HUES48 (cell line): Measurements from ENCODE around the gene NT5C2.
"Not testable (repeated sequence)": the region's sequence is repeated elsewhere in the genome, so short reads cannot be mapped to it uniquely, and the experiment has no call there.

ENCODE experiments used
- H3K27ac ChIP-seq: one replicate; pipeline ENCODE4 v1.7.0; 2013; ENCODE audit warnings: low read depth, low read length, inconsistent platforms
- H3K27me3 ChIP-seq: 2 replicates; pipeline ENCODE4 v1.6.1; 2013; ENCODE audit warnings: mild to moderate bottlenecking, low read length; ENCODE audit not compliant: control insufficient read depth, insufficient read depth
- H3K36me3 ChIP-seq: 2 replicates; pipeline ENCODE4 v1.6.1; 2013; ENCODE audit warnings: low read length; ENCODE audit not compliant: control insufficient read depth, insufficient read depth
- H3K4me1 ChIP-seq: 2 replicates; pipeline ENCODE4 v1.6.1; 2013; ENCODE audit warnings: mild to moderate bottlenecking, low read length; ENCODE audit not compliant: control insufficient read depth, insufficient read depth
- H3K4me3 ChIP-seq: 2 replicates; pipeline ENCODE4 v1.5.1; 2013; ENCODE audit warnings: mild to moderate bottlenecking, low read depth, low read length
- H3K9ac ChIP-seq: 2 replicates; pipeline ENCODE4 v1.6.1; 2013; ENCODE audit warnings: mild to moderate bottlenecking, low read depth, low read length, moderate library complexity
- H3K9me3 ChIP-seq: 2 replicates; pipeline ENCODE4 v1.6.1; 2013; ENCODE audit warnings: low read length; ENCODE audit not compliant: control insufficient read depth, insufficient read depth

Gene NT5C2

DNA sequence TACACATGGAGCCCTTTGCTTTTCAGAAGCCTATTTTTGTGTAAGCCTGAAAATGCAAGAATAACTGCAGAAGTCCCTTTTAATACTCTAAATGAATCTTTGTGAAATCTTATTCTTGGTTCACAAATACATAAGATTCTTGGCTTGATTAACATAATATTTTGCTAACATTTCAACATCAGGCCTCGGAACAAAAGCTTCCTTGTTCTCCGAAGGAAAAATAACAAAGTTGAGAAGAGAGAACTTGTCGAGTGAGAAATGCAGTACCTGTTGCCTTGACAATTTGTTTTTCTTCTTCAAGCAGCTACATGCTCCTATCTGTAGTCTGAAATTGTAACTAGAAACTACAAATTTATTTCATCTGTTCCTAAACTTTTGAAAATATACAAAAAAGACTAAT lies 8.5 kb downstream of the NT5C2 start:
- H3K4me3 ChIP-seq, result no peak overlapping the region
- no peak overlapping the region for H3K27ac ChIP-seq
- no peak overlapping the region for H3K9ac ChIP-seq
- H3K36me3 ChIP-seq, result peaks cover 19% of the 10 kb centered on the region
- peaks cover 6% of the 10 kb centered on the region; the same call in 1 of the 2 replicates for H3K4me1 ChIP-seq
- H3K27me3 ChIP-seq, result no peaks in the 10 kb centered on the region
- H3K9me3 ChIP-seq, result no peaks in the 10 kb centered on the region

DNA sequence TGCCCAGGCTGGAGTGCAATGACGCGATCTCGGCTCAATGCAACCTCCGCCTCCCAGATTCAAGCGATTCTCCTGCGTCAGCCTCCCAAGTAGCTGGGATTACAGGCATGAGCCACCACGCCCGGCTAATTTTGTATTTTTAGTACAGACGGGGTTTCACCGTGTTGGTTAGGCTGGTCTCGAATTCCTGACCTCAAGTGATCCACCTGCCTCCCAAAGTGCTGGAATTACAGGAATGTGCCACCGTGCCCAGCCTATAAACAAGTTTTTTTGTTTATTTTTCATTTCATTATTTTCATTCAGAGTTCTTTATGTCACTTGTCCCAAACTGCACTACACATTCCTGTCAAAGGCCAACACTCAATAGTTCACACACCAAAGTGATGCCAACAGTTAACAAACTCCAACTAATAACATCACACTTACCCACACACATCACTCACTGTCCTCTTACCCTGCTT lies 9.1 kb downstream of the NT5C2 start:
- not testable (repeated sequence) for H3K9me3 ChIP-seq, H3K27ac ChIP-seq, H3K27me3 ChIP-seq, H3K4me1 ChIP-seq, H3K9ac ChIP-seq, H3K4me3 ChIP-seq
- peaks cover 19% of the 10 kb centered on the region for H3K36me3 ChIP-seq

DNA sequence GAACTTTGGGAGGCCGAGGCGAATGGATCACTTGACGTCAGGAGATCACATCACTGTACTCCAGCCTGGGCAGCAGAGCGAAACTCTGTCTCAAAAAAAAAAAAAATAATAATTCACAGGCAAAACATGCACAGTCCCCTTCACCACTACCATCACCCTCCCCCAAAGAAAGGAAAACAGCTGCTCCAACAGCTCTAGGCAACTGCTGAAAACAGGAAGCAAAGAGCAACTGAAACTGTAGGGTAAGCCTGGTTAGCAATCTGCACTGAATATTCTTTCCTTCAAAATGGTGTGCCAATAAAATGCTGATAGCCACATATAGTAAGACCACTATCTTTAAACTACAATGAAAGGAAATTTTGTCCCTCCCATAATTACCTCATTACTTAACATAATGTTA lies 11.8 kb downstream of the NT5C2 start:
- Histone ChIP-seq H3K9me3 (no peaks in the 10 kb centered on the region), H3K4me1 (peaks cover 9% of the 10 kb centered on the region), H3K36me3 (peaks cover 23% of the 10 kb centered on the region), H3K27me3 (no peaks in the 10 kb centered on the region), H3K27ac (no peak overlapping the region), H3K4me3 (no peak overlapping the region), H3K9ac (no peak overlapping the region)

DNA sequence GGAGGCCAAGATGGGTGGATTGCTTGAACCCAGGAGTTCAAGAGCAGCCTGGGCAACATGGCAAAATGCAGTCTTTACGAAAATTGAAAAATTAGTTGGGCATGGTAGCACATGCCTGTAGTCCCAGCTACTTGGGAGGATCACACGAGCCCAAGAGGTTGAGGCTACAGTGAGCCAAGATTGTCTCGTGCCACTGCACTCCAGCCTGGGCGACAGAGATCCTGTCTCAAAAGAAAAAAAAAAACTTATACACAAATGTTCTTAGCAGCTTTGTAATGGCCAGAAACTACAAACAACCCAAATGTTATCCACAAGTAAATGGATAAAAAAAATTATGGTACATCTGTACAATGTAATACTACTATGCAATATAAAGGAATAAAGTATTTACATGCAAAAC lies 12.6 kb downstream of the NT5C2 start:
- no peaks in the 10 kb centered on the region for H3K27me3 ChIP-seq
- H3K4me1 ChIP-seq, result peaks cover 11% of the 10 kb centered on the region
- H3K9ac ChIP-seq, result no peak overlapping the region
- no peaks in the 10 kb centered on the region for H3K9me3 ChIP-seq
- H3K27ac ChIP-seq, result no peak overlapping the region
- H3K4me3 ChIP-seq, result no peak overlapping the region
- peaks cover 26% of the 10 kb centered on the region for H3K36me3 ChIP-seq

DNA sequence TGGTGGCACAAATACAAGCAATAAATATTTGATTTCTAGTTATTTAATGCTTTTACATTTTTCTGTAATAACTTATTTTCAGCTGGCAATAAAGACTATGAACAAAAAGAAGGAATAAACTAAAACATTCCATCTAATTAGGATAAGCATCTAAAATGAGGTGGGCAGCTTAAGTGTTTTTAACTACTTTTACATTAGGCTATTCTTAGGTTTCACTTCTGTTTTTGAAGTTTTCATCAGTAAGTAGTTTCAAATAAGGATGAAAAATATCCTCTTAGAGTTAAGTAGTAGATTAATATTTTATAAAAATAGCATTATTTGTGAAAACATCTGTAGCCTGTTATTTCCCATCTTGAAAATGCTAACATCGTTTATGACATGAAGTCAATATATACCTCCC lies 15.9 kb downstream of the NT5C2 start:
- no peaks in the 10 kb centered on the region for H3K9me3 ChIP-seq
- H3K9ac ChIP-seq, result no peak overlapping the region
- H3K27ac ChIP-seq, result no peak overlapping the region
- H3K27me3 ChIP-seq, result no peaks in the 10 kb centered on the region
- no peak overlapping the region for H3K4me3 ChIP-seq
- peaks cover 5% of the 10 kb centered on the region; the same call in 1 of the 2 replicates for H3K4me1 ChIP-seq
- H3K36me3 ChIP-seq, result peaks cover 50% of the 10 kb centered on the region

DNA sequence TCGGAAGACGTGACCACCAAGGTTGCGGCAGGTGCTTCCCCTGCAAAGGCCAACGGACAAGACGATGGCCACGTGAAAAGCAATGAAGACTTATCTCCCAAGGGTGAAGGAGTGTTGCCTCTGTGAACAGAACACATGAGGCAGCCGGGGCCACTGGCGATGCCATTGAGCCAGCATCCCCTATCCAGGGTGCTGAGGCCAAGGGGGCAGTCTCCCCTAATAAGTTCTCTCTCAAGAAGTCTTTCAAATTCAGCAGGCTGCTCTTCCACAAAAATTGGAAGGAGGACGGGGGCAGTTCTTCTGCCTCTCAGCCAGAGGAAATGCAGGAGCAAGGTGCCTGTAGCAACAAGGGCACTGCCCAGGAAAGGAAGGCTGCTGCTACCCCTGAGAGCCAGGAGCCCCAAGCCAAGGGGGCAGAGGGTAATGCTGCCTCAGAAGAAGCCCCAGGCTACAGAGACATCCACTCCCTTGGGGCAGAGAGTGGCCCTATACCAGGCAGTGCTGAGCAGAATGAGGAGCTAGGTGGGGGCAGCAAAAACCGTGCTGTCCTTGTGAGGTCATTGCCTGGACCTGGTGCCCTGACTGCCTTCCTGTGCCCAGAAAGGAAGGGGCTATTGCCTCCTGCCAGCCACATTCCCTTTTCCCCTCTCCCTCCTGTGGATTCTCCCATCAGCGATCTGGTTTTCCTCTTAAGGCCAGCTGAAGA lies 17.3 kb downstream of the NT5C2 start:
- H3K9ac ChIP-seq, result no peak overlapping the region
- no peaks in the 10 kb centered on the region for H3K9me3 ChIP-seq
- H3K36me3 ChIP-seq, result peaks cover 53% of the 10 kb centered on the region
- H3K27ac ChIP-seq, result no peak overlapping the region
- no peaks in the 10 kb centered on the region for H3K27me3 ChIP-seq
- peaks cover 5% of the 10 kb centered on the region; the same call in 1 of the 2 replicates for H3K4me1 ChIP-seq
- H3K4me3 ChIP-seq, result no peak overlapping the region

DNA sequence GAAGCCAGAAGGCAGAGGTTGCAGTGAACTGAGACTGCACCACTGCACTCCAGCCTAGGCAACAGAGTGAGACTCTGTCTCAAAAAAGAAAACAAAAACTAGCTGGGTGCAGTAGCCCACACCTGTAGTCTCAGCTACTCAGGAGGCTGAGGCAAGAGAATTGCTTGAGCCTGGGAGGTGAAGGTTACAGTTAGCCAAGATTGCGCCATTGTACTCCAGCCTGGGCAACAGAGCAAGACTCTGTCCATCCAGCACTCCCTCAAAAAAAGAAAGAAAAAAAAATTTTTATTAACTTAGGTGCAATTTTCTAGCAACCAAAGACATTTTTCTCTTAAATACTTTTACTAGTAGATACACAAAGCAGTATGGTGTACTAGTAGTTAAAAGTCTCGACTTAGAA lies 18.7 kb downstream of the NT5C2 start:
- not testable (repeated sequence) for H3K4me3 ChIP-seq, H3K9me3 ChIP-seq, H3K27me3 ChIP-seq, H3K9ac ChIP-seq, H3K4me1 ChIP-seq, H3K27ac ChIP-seq
- peaks cover 51% of the 10 kb centered on the region for H3K36me3 ChIP-seq

DNA sequence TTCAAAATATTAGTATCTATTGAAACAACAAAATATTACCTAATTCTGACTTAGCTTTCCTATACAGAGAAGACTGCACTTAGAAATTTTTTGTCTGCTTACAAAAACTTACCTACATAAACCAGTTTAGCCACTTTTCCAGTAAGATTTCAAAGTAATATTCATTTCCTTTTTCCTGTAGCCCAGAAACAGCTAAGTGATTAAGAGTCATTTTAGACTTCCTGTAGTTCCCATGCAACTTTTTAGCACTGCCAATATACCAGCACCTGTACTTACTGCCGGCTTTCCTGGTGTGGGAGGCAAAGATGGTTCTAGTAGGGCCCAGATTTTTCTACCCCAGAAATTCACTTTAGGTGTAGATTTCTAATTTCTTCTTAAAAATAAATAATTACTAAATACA lies 21.8 kb downstream of the NT5C2 start:
- peaks cover 2% of the 10 kb centered on the region; the same call in 1 of the 2 replicates for H3K4me1 ChIP-seq
- H3K4me3 ChIP-seq, result no peak overlapping the region
- H3K9me3 ChIP-seq, result no peaks in the 10 kb centered on the region
- H3K36me3 ChIP-seq, result peaks cover 57% of the 10 kb centered on the region
- H3K27me3 ChIP-seq, result no peaks in the 10 kb centered on the region
- no peak overlapping the region for H3K27ac ChIP-seq
- H3K9ac ChIP-seq, result no peak overlapping the region

DNA sequence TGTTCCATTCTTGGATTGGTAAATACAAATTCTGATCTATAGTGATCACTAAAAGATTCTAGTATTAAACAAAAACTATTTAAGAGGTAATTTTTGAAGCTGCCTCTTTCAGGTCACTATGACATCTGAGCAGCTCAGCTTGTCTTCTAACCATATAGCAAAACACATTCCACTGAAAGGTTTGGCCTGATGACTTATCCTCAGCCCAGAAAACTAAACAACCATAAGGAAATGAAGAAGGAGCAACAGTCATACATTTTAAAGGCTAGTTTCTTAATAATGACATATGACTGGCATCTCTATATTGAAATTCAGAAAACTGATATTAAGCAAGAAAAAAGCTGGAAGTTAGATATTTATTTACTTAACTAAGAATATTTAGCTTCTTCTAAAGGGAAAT lies 24.6 kb downstream of the NT5C2 start:
- Histone ChIP-seq H3K4me3 (no peak overlapping the region), H3K9ac (no peak overlapping the region), H3K9me3 (no peaks in the 10 kb centered on the region), H3K36me3 (peaks cover 48% of the 10 kb centered on the region), H3K4me1 (no peaks in the 10 kb centered on the region), H3K27me3 (no peaks in the 10 kb centered on the region), H3K27ac (no peak overlapping the region)

DNA sequence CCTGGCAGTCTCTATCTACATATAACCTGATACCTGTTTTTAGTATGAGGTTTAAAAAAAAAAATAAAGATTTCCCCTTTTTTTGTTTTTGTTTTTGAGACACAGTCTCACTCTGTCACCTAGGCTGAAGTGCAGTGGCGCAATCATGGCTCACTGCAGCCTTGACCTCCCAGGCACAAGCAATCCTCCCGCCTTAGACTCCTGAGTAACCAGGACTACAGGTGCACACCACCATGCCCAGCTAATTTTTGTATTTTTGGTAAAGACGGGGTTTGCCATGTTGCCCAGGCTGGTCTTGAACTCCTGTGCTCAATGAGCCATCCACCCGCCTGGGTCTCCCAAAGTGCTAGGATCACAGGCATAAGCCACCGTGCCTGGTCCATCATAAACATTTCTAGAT lies 25.5 kb downstream of the NT5C2 start:
- H3K9ac ChIP-seq, H3K27me3 ChIP-seq, H3K4me1 ChIP-seq, H3K27ac ChIP-seq, H3K9me3 ChIP-seq, H3K4me3 ChIP-seq: not testable (repeated sequence)
- H3K36me3 ChIP-seq, result peaks cover 43% of the 10 kb centered on the region

DNA sequence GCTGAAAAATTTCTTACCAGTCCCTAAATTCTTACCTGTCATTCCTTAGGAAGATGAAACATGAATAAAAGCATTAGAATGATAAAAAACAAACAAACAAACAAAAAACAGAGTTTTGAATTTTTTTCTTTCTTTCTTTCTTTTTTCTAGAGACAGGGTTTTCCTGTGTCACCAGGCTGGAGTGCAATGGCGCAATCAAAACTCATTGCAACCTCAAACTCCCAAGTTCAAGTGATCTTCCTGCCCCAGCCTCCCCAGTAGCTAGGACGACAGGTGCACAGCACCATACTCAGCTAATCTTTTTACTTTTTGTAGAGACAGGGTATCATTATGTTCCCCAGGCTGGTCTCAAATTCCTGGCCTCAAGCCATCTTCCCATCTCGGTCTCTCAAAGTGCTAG lies 26.5 kb downstream of the NT5C2 start:
- H3K36me3 ChIP-seq, result peaks cover 41% of the 10 kb centered on the region
- no peak overlapping the region for H3K9ac ChIP-seq
- H3K27ac ChIP-seq, result no peak overlapping the region
- no peaks in the 10 kb centered on the region for H3K9me3 ChIP-seq
- no peaks in the 10 kb centered on the region for H3K27me3 ChIP-seq
- H3K4me1 ChIP-seq, result no peaks in the 10 kb centered on the region
- no peak overlapping the region for H3K4me3 ChIP-seq
